OCI-M2 (cell line): Measurements from ENCODE around the gene TRIM44.

ENCODE experiments used
- DNase-seq: peaks from one replicate; lab custom pipeline; 2025; ENCODE audit not compliant: unreplicated experiment; lab: John Stamatoyannopoulos, UW

Gene TRIM44

GRCh38 chr11:35671396-35672127 is 9.0 kb downstream of the TRIM44 start:
- no peak for DNase-seq

- no peak for DNase-seq
Measured at GRCh38 chr11:35672608-35673007, 10.0 kb downstream of the TRIM44 start.

GRCh38 chr11:35675901-35676610 is 13.5 kb downstream of the TRIM44 start:
- DNase-seq = no peak

GRCh38 chr11:35676611-35676965 is 14.0 kb downstream of the TRIM44 start:
- DNase-seq = no peak

- DNase-seq = no peak
Measured at GRCh38 chr11:35677904-35678303, 15.3 kb downstream of the TRIM44 start.

- no peak for DNase-seq
Measured at GRCh38 chr11:35678471-35678870, 15.9 kb downstream of the TRIM44 start.

GRCh38 chr11:35678975-35679374 is 16.4 kb downstream of the TRIM44 start:
- no peak for DNase-seq

GRCh38 chr11:35680506-35680905 is 17.9 kb downstream of the TRIM44 start:
- no peak for DNase-seq

- no peak for DNase-seq
Measured at GRCh38 chr11:35681163-35681767, 18.7 kb downstream of the TRIM44 start.

- DNase-seq = no peak
Measured at GRCh38 chr11:35682230-35683173, 19.9 kb downstream of the TRIM44 start.

- no peak for DNase-seq
Measured at GRCh38 chr11:35683728-35684339, 21.3 kb downstream of the TRIM44 start.

- DNase-seq = no peak
Measured at GRCh38 chr11:35688023-35688422, 25.4 kb downstream of the TRIM44 start.

GRCh38 chr11:35689081-35689996 is 26.8 kb downstream of the TRIM44 start:
- DNase-seq = no peak

GRCh38 chr11:35702126-35702525 is 39.6 kb downstream of the TRIM44 start:
- DNase-seq = no peak

- DNase-seq = no peak
Measured at GRCh38 chr11:35709376-35709775, 46.8 kb downstream of the TRIM44 start.

GRCh38 chr11:35711173-35711910 is 48.8 kb downstream of the TRIM44 start:
- no peak for DNase-seq

- no peak for DNase-seq
Measured at GRCh38 chr11:35711924-35712323, 49.3 kb downstream of the TRIM44 start.

GRCh38 chr11:35712533-35712932 is 50.0 kb downstream of the TRIM44 start:
- DNase-seq = no peak
